ENCODE measurements around the gene WHRN.

WHRN gene

GRCh38 chr9:114522847-114523246 is 17.6 kb upstream of the WHRN start:
- peaks cover 16% of the 10 kb centered on the region for H3K27me3 Mint-ChIP-seq

GRCh38 chr9:114522286-114522685 is 17.0 kb upstream of the WHRN start:
- Mint-ChIP-seq H3K36me3 (ENCODE audit: low read depth) (no peaks in the 10 kb centered on the region), H3K27me3 (peaks cover 16% of the 10 kb centered on the region)

More at GRCh38 chr9:114522847-114523246, 17.6 kb upstream of the WHRN start:
- Mint-ChIP-seq H3K27ac (no peak overlapping the region), H3K36me3 (ENCODE audit: low read depth) (no peaks in the 10 kb centered on the region), H3K9me3 (no peaks in the 10 kb centered on the region), H3K4me3 (no peak overlapping the region), H3K4me1 (ENCODE audit: low read depth) (peaks cover 8% of the 10 kb centered on the region)

GRCh38 chr9:114521846-114522245 is 16.6 kb upstream of the WHRN start:
- H3K27me3 Mint-ChIP-seq: peaks cover 16% of the 10 kb centered on the region
- H3K36me3 Mint-ChIP-seq (ENCODE audit: low read depth): no peaks in the 10 kb centered on the region
- no peaks in the 10 kb centered on the region for H3K9me3 Mint-ChIP-seq
- no peak overlapping the region for H3K4me3 Mint-ChIP-seq
- peaks cover 8% of the 10 kb centered on the region for H3K4me1 Mint-ChIP-seq (ENCODE audit: low read depth)
- no peak overlapping the region for H3K27ac Mint-ChIP-seq

More at GRCh38 chr9:114522286-114522685, 17.0 kb upstream of the WHRN start:
- Mint-ChIP-seq H3K9me3 (no peaks in the 10 kb centered on the region), H3K4me1 (ENCODE audit: low read depth) (peaks cover 8% of the 10 kb centered on the region), H3K27ac (no peak overlapping the region), H3K4me3 (no peak overlapping the region)

- no peaks in the 10 kb centered on the region for H3K36me3 Mint-ChIP-seq (ENCODE audit: low read depth)
These were observed 13.3 kb upstream of the WHRN start for GRCh38 chr9:114518599-114519022.

GRCh38 chr9:114518120-114518519 is 12.8 kb upstream of the WHRN start:
- Mint-ChIP-seq H3K27me3 (peaks cover 6% of the 10 kb centered on the region), H3K4me3 (no peak overlapping the region), H3K4me1 (ENCODE audit: low read depth) (peaks cover 11% of the 10 kb centered on the region), H3K36me3 (ENCODE audit: low read depth) (no peaks in the 10 kb centered on the region), H3K27ac (no peak overlapping the region), H3K9me3 (no peaks in the 10 kb centered on the region)

More at GRCh38 chr9:114518599-114519022, 13.3 kb upstream of the WHRN start:
- no peak overlapping the region for H3K27ac Mint-ChIP-seq
- H3K27me3 Mint-ChIP-seq: peaks cover 11% of the 10 kb centered on the region
- no peak overlapping the region for H3K4me3 Mint-ChIP-seq
- H3K4me1 Mint-ChIP-seq (ENCODE audit: low read depth): peaks cover 8% of the 10 kb centered on the region
- no peaks in the 10 kb centered on the region for H3K9me3 Mint-ChIP-seq

- Mint-ChIP-seq H3K4me1 (ENCODE audit: low read depth) (peaks cover 20% of the 10 kb centered on the region), H3K36me3 (ENCODE audit: low read depth) (no peaks in the 10 kb centered on the region), H3K9me3 (no peaks in the 10 kb centered on the region), H3K4me3 (no peak overlapping the region), H3K27ac (no peak overlapping the region), H3K27me3 (peaks cover 4% of the 10 kb centered on the region)
These were observed 11.6 kb upstream of the WHRN start for GRCh38 chr9:114516913-114517312.

- Mint-ChIP-seq H3K4me3 (no peak overlapping the region), H3K27me3 (peaks cover 3% of the 10 kb centered on the region), H3K36me3 (ENCODE audit: low read depth) (no peaks in the 10 kb centered on the region), H3K27ac (no peak overlapping the region), H3K4me1 (ENCODE audit: low read depth) (peaks cover 20% of the 10 kb centered on the region), H3K9me3 (no peaks in the 10 kb centered on the region)
These were observed 10.3 kb upstream of the WHRN start for GRCh38 chr9:114515528-114515927.

GRCh38 chr9:114513959-114514267 is 8.6 kb upstream of the WHRN start:
- H3K27me3 Mint-ChIP-seq: peaks cover 11% of the 10 kb centered on the region
- H3K27ac Mint-ChIP-seq: no peak overlapping the region
- peaks cover 20% of the 10 kb centered on the region for H3K4me1 Mint-ChIP-seq (ENCODE audit: low read depth)
- H3K4me3 Mint-ChIP-seq: no peak overlapping the region
- H3K9me3 Mint-ChIP-seq: no peaks in the 10 kb centered on the region
- H3K36me3 Mint-ChIP-seq (ENCODE audit: low read depth): no peaks in the 10 kb centered on the region

- Mint-ChIP-seq H3K4me1 (ENCODE audit: low read depth) (peaks cover 14% of the 10 kb centered on the region), H3K27me3 (peaks cover 17% of the 10 kb centered on the region), H3K36me3 (ENCODE audit: low read depth) (no peaks in the 10 kb centered on the region), H3K9me3 (no peaks in the 10 kb centered on the region), H3K27ac (no peak overlapping the region), H3K4me3 (no peak overlapping the region)
These were observed 8.0 kb upstream of the WHRN start for GRCh38 chr9:114513055-114513958.

GRCh38 chr9:114511978-114512874 is 7.0 kb upstream of the WHRN start:
- Mint-ChIP-seq H3K27me3 (peaks cover 26% of the 10 kb centered on the region), H3K4me3 (no peak overlapping the region), H3K36me3 (ENCODE audit: low read depth) (no peaks in the 10 kb centered on the region), H3K4me1 (ENCODE audit: low read depth) (peaks cover 12% of the 10 kb centered on the region), H3K9me3 (no peaks in the 10 kb centered on the region), H3K27ac (no peak overlapping the region)

- Mint-ChIP-seq H3K36me3 (ENCODE audit: low read depth) (no peaks in the 10 kb centered on the region), H3K27me3 (peaks cover 42% of the 10 kb centered on the region), H3K9me3 (no peaks in the 10 kb centered on the region), H3K4me3 (no peak overlapping the region), H3K27ac (no peak overlapping the region), H3K4me1 (ENCODE audit: low read depth) (peaks cover 24% of the 10 kb centered on the region)
These were observed 2.5 kb upstream of the WHRN start for GRCh38 chr9:114507726-114508125.

GRCh38 chr9:114506082-114506390 is 763 bp upstream of the WHRN start:
- H3K9me3 Mint-ChIP-seq: no peaks in the 10 kb centered on the region
- H3K4me1 Mint-ChIP-seq (ENCODE audit: low read depth): peaks cover 30% of the 10 kb centered on the region
- H3K36me3 Mint-ChIP-seq (ENCODE audit: low read depth): no peaks in the 10 kb centered on the region
- no peak overlapping the region for H3K27ac Mint-ChIP-seq
- peak overlapping the region; percentile 82 for H3K4me3 Mint-ChIP-seq
- peaks cover 39% of the 10 kb centered on the region for H3K27me3 Mint-ChIP-seq

GRCh38 chr9:114504341-114505186 is 709 bp downstream of the WHRN start:
- H3K27me3 Mint-ChIP-seq: peaks cover 37% of the 10 kb centered on the region

GRCh38 chr9:114503522-114504340 is 1.5 kb downstream of the WHRN start:
- Mint-ChIP-seq H3K4me3 (peak overlapping the region; percentile 63), H3K27me3 (peaks cover 29% of the 10 kb centered on the region), H3K36me3 (ENCODE audit: low read depth) (no peaks in the 10 kb centered on the region), H3K4me1 (ENCODE audit: low read depth) (peaks cover 30% of the 10 kb centered on the region), H3K27ac (peak overlapping the region; percentile 30), H3K9me3 (no peaks in the 10 kb centered on the region)

More at GRCh38 chr9:114504341-114505186, 709 bp downstream of the WHRN start:
- Mint-ChIP-seq H3K4me3 (peak overlapping the region; percentile 82), H3K27ac (no peak overlapping the region), H3K4me1 (ENCODE audit: low read depth) (peaks cover 30% of the 10 kb centered on the region), H3K36me3 (ENCODE audit: low read depth) (no peaks in the 10 kb centered on the region), H3K9me3 (no peaks in the 10 kb centered on the region)

Measured in stimulated activated naive CD8-positive, alpha-beta T cell treated with anti-CD3 and anti-CD28 coated beads, Interleukin-15, Interleukin-2, amounts not matched to agents 100 ng/mL and 50 ng/mL, for 24 hours (primary cell).